Neural cell (in vitro differentiated cells): ENCODE results near the gene NPEPPS.

ENCODE experiments used
- EP300 ChIP-seq: fragments of 450-650 bp; conservative IDR thresholded peaks from 2 replicates; pipeline ENCODE4 v1.6.1; 2014; ENCODE audit warnings: antibody characterized with exemption, mild to moderate bottlenecking, moderate library complexity; ENCODE audit not compliant: poor library complexity, severe bottlenecking
- EZH2 ChIP-seq: fragments of 200-600, 300-800 bp; shearing (Covaris generic), sonication (generic); IDR thresholded peaks from 2 replicates; pipeline ENCODE4 v1.6.1; 2014; ENCODE audit warnings: antibody characterized with exemption, low read length, borderline replicate concordance, mild to moderate bottlenecking; ENCODE audit not compliant: insufficient read depth, poor library complexity, severe bottlenecking
- MXI1 ChIP-seq: fragments of 450-650 bp; conservative IDR thresholded peaks from 2 replicates; pipeline ENCODE4 v1.6.1; 2014; ENCODE audit warnings: antibody characterized with exemption, mild to moderate bottlenecking; ENCODE audit not compliant: poor library complexity, severe bottlenecking
- POLR2AphosphoS5 ChIP-seq: IDR thresholded peaks from 2 replicates; pipeline ENCODE4 v1.6.1; 2012
- RAD21 ChIP-seq: fragments of 450-650 bp; conservative IDR thresholded peaks from 2 replicates; pipeline ENCODE4 v1.6.1; 2014; ENCODE audit warnings: antibody characterized with exemption, mild to moderate bottlenecking, moderate library complexity
- SMC3 ChIP-seq: fragments of 450-650 bp; conservative IDR thresholded peaks from 2 replicates; pipeline ENCODE4 v1.6.1; 2014; ENCODE audit warnings: antibody characterized with exemption, mild to moderate bottlenecking, moderate library complexity; ENCODE audit not compliant: poor library complexity
- TAF1 ChIP-seq: IDR thresholded peaks from 2 replicates; pipeline ENCODE4 v1.6.1; 2012; ENCODE audit warnings: low read depth
- TF ChIP-seq, protein P1 (sequence below): fragments of 450-650 bp; IDR thresholded peaks from 2 replicates; pipeline ENCODE4 v1.5.1; 2014; ENCODE audit warnings: antibody characterized with exemption, mild to moderate bottlenecking, moderate library complexity; ENCODE audit not compliant: poor library complexity, severe bottlenecking
- TF ChIP-seq, protein P2 (sequence below): IDR thresholded peaks from 2 replicates; pipeline ENCODE4 v1.6.1; 2012; ENCODE audit warnings: borderline replicate concordance

DNA sequence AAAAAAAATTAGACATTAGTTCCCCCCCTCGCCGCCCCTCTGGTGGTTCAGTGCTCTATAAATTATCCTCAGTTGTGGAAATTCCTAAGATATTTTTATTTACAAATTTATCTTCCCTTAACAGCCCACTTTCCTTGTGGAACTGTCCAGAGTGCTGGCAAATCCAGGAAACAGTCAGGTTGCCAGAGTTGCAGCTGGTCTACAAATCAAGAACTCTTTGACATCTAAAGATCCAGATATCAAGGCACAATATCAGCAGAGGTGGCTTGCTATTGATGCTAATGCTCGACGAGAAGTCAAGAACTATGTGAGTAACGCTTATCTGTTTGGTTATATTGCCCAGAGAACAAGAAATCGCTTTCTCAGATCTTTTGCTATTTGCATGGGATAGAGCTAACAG is 121.7 kb downstream of the NPEPPS start:
- TF ChIP-seq TAF1: no peak
- TF ChIP-seq, protein P1, sequence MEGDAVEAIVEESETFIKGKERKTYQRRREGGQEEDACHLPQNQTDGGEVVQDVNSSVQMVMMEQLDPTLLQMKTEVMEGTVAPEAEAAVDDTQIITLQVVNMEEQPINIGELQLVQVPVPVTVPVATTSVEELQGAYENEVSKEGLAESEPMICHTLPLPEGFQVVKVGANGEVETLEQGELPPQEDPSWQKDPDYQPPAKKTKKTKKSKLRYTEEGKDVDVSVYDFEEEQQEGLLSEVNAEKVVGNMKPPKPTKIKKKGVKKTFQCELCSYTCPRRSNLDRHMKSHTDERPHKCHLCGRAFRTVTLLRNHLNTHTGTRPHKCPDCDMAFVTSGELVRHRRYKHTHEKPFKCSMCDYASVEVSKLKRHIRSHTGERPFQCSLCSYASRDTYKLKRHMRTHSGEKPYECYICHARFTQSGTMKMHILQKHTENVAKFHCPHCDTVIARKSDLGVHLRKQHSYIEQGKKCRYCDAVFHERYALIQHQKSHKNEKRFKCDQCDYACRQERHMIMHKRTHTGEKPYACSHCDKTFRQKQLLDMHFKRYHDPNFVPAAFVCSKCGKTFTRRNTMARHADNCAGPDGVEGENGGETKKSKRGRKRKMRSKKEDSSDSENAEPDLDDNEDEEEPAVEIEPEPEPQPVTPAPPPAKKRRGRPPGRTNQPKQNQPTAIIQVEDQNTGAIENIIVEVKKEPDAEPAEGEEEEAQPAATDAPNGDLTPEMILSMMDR: no peak
- TF ChIP-seq EP300: no peak
- TF ChIP-seq, protein P2, sequence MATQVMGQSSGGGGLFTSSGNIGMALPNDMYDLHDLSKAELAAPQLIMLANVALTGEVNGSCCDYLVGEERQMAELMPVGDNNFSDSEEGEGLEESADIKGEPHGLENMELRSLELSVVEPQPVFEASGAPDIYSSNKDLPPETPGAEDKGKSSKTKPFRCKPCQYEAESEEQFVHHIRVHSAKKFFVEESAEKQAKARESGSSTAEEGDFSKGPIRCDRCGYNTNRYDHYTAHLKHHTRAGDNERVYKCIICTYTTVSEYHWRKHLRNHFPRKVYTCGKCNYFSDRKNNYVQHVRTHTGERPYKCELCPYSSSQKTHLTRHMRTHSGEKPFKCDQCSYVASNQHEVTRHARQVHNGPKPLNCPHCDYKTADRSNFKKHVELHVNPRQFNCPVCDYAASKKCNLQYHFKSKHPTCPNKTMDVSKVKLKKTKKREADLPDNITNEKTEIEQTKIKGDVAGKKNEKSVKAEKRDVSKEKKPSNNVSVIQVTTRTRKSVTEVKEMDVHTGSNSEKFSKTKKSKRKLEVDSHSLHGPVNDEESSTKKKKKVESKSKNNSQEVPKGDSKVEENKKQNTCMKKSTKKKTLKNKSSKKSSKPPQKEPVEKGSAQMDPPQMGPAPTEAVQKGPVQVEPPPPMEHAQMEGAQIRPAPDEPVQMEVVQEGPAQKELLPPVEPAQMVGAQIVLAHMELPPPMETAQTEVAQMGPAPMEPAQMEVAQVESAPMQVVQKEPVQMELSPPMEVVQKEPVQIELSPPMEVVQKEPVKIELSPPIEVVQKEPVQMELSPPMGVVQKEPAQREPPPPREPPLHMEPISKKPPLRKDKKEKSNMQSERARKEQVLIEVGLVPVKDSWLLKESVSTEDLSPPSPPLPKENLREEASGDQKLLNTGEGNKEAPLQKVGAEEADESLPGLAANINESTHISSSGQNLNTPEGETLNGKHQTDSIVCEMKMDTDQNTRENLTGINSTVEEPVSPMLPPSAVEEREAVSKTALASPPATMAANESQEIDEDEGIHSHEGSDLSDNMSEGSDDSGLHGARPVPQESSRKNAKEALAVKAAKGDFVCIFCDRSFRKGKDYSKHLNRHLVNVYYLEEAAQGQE: no peak
- TF ChIP-seq EZH2: no peak
- no peak for TF ChIP-seq MXI1
- TF ChIP-seq POLR2AphosphoS5: no peak
- no peak for TF ChIP-seq RAD21
- TF ChIP-seq SMC3: no peak
